NCI-H2171 treated with DMSO at 0.1 percent for 48 hours (cell line): Measurements from ENCODE around the gene KCNH4.
"Not testable (repeated sequence)": the region's sequence is repeated elsewhere in the genome, so short reads cannot be mapped to it uniquely, and the experiment has no call there.

Source experiments
- DNase-seq: peaks from one replicate; lab custom pipeline; 2025; lab: John Stamatoyannopoulos, UW

KCNH4 gene

GRCh38 chr17:42178817-42179216, 2.1 kb downstream of the KCNH4 start:
- DNase-seq, result no peak

DNA sequence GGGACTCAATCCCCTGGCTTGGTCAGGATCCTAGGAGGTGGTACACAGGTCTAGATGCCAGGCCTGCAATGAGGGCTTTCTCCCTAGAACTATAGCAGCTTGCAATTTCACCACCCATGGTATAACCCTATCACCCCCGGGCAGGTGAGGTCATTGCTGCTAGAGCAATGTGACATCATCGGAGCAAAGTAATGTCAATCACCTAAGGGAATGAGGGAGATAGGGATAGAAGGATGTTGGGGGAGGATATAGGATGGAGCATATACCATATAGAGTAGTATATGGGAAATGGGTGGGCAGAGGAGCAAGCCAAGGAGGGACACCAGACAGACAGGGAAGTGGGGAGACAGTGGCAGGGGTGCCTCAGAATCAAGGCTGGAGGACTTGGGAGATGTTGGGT, 3.3 kb downstream of the KCNH4 start:
- DNase-seq, result no peak

DNA sequence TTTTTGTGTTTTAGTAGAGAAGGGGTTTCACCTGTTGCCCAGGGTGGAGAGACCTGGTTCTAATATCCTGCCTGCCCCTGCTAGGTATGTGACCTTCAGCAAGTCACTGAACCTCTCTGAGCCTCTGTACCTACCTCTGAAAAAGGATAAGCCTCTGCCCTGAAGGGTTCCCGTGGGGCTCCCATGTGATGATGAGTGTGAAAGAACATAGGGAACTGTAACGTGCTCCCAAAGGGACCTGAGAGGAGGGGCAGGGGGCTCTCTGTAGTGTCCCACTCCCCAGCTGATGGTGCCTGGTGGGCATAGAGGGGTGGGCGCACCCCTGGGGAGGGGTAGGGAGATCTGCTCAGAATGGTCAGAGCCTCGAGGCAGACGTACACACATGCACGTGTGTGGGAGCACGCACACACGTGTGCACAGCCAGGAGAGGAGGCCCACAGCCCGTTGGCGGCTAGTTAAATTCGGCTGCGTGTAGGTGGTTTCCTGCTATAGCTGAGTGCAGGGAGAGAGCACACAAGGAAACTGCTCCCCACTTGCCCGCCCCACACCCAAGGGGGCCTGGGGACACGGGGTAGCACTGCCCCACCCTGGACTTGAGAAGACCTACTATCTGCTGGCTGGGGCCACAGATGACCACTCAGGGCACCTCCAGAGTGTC, 6.7 kb downstream of the KCNH4 start:
- DNase-seq, result no peak

GRCh38 chr17:42171831-42172230, 9.1 kb downstream of the KCNH4 start:
- no peak for DNase-seq

DNA sequence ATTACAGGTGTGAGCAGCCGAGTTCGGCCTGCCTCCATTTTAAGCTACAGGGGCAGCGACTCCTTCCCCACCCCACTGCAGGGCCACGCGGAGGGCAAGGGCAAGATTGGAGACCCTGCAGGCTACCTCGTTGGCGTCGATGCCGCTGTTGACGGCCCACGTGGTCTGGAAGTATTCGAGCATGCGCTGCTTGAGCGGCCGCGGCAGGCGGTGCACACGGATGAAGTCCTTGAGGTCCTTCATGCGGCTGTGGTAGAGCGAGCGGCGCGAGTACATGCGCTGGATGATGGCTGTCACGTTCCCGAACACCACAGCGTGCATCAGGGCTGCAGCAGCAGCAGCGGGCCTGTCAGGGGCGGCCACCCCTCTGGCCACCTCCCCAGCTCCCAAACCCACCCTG, 11.6 kb downstream of the KCNH4 start:
- no peak for DNase-seq

GRCh38 chr17:42167807-42168206, 13.1 kb downstream of the KCNH4 start:
- no peak for DNase-seq

- no peak for DNase-seq
Measured at GRCh38 chr17:42166196-42166763, 14.7 kb downstream of the KCNH4 start.

DNA sequence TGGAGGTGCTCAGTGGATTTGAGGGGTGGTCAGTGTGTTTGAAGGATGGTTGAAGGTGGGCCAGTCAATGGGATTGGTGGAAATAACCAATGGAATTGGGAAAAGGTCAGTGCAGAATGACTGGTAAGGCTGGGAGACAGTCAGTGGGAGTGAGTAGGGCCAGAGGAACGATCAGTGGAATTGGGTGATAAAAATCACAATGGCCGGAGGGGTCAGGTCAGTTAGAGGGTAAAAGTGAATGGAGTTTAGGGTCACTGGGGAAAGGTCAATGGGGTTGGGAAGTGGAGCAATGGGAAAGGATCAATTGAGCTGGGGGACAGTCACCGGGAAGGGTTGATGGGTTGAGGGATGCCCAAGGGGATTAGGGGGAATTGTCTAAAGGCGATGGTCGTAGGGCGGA, 15.2 kb downstream of the KCNH4 start:
- no peak for DNase-seq

- no peak for DNase-seq
Measured at GRCh38 chr17:42163696-42164407, 17.1 kb downstream of the KCNH4 start.

GRCh38 chr17:42163113-42163512, 17.8 kb downstream of the KCNH4 start:
- DNase-seq, result no peak

DNA sequence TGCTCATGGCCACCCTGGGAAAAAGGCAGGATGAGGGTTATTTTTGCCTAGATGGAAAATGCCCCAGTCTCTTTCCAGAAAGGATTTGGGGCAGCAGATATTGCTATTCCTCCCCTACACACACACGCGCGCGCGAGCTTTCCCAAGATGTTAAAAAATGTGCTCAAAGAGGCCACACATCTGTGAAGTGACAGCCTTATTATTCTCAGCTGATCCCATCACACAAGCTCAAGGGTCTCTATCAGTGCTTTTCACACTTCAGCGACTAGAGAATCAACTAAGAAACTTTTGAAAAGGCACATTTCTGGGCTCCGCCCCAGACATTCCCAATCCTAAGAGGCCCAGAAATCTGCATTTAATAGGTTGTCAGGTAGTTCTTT, 20.4 kb downstream of the KCNH4 start:
- no peak for DNase-seq

GRCh38 chr17:42159796-42160530, 21.0 kb downstream of the KCNH4 start:
- no peak for DNase-seq

DNA sequence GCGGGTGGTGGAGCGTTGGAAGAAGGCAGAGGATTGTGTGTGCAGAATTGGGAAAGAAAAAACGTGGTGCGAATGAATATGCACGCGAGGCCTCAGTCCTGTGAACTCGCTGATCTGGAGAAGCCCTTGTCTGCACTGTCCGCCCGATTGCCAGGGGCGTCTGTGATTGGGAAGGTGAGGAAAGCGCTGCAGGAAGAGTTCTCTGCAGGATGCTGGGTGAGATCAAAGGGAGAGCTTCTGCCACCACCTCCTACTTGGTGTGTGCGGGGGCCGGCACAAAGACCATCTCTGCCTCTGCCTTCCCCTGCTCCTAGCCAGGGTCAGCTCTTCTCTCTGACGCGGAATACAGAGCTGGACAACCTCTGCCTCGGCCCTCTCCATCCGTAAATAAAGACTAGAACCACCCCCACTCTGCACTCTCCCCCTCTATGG, 25.3 kb downstream of the KCNH4 start:
- DNase-seq, result no peak

- DNase-seq, result no peak
Measured at GRCh38 chr17:42153919-42154742, 26.8 kb downstream of the KCNH4 start.

- no peak for DNase-seq
Measured at GRCh38 chr17:42146911-42147607, 33.9 kb downstream of the KCNH4 start.

GRCh38 chr17:42143138-42143537, 37.8 kb downstream of the KCNH4 start:
- not testable (repeated sequence) for DNase-seq

GRCh38 chr17:42142371-42142896, 38.5 kb downstream of the KCNH4 start:
- DNase-seq, result peak; percentile 12

DNA sequence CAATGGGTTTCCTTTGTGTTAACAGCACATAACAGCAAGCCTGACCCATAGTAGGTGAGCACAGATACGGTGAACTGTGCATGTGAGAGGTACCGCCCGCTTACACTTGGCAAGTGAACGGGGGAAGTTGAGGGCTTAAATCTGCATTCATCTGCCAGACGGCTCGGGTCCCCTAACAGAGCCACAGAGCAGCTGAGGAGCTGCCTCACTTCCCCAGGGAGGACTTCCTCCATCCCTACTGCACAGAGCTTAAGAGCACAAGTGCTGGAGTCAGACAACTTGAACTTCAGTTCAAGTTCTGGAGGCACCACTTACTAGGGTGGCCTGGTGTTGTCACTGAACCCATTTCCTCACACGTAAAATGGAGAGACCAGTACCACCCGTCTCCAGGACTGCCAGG, 39.6 kb downstream of the KCNH4 start:
- no peak for DNase-seq

DNA sequence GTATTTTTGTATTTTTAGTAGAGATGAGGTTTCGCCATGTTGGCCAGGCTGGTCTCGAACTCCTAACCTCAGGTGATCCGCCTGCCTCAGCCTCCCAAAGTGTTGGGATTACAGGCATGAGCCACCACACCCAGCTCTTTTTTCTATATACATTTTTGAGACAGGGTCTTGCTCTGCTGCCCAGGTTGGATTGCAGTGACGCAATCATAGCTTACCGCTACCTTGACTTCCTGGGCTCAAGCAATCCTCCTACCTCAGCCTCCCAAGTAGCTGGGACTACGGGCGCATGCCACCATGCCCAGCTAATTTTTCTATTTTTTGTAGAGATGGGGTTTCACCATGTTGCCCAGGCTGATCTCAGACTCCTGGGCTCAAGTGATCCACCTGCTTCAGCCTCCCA, 40.3 kb downstream of the KCNH4 start:
- DNase-seq, result not testable (repeated sequence)

- DNase-seq, result peak; percentile 82
Measured at GRCh38 chr17:42138749-42139492, 42.0 kb downstream of the KCNH4 start.
